Measurements from ENCODE around the gene HGF.

Gene HGF

GRCh38 chr7:81714306-81714705 lies 55.5 kb downstream of the HGF start:
- DNase-seq, result no peak

GRCh38 chr7:81710751-81711150 lies 59.1 kb downstream of the HGF start:
- no peak for DNase-seq

GRCh38 chr7:81709836-81710235 lies 60.0 kb downstream of the HGF start:
- DNase-seq, result no peak

GRCh38 chr7:81707966-81708365 lies 61.9 kb downstream of the HGF start:
- no peak for DNase-seq

- no peak for DNase-seq
Observed at GRCh38 chr7:81707196-81707595, 62.7 kb downstream of the HGF start.

GRCh38 chr7:81705206-81705605 lies 64.6 kb downstream of the HGF start:
- no peak for DNase-seq

GRCh38 chr7:81704595-81704994 lies 65.3 kb downstream of the HGF start:
- no peak for DNase-seq

GRCh38 chr7:81698965-81699364 lies 70.9 kb downstream of the HGF start:
- no peak for DNase-seq

GRCh38 chr7:81694711-81695110 lies 75.1 kb downstream of the HGF start:
- DNase-seq, result no peak

- no peak for DNase-seq
Observed at GRCh38 chr7:81693894-81694293, 76.0 kb downstream of the HGF start.

GRCh38 chr7:81693080-81693479 lies 76.8 kb downstream of the HGF start:
- no peak for DNase-seq

GRCh38 chr7:81692146-81692905 lies 77.5 kb downstream of the HGF start:
- DNase-seq, result no peak

GRCh38 chr7:81691199-81691821 lies 78.5 kb downstream of the HGF start:
- DNase-seq, result no peak

- no peak for DNase-seq
Observed at GRCh38 chr7:81690688-81691087, 79.2 kb downstream of the HGF start.

- no peak for DNase-seq
Observed at GRCh38 chr7:81690251-81690650, 79.6 kb downstream of the HGF start.

- DNase-seq, result no peak
Observed at GRCh38 chr7:81688622-81689411, 81.0 kb downstream of the HGF start.

- no peak for DNase-seq
Observed at GRCh38 chr7:81687062-81687461, 82.8 kb downstream of the HGF start.

- no peak for DNase-seq
Observed at GRCh38 chr7:81685270-81685868, 84.5 kb downstream of the HGF start.

GRCh38 chr7:81684514-81685269 lies 85.2 kb downstream of the HGF start:
- DNase-seq, result peak; percentile 32

GRCh38 chr7:81684033-81684432 lies 85.8 kb downstream of the HGF start:
- no peak for DNase-seq

GRCh38 chr7:81682873-81683272 lies 87.0 kb downstream of the HGF start:
- DNase-seq, result no peak

GRCh38 chr7:81680120-81680519 lies 89.7 kb downstream of the HGF start:
- no peak for DNase-seq

GRCh38 chr7:81676813-81677212 lies 93.0 kb downstream of the HGF start:
- DNase-seq, result no peak
